ENCODE measurements around the gene ABCC2.

The ABCC2 gene

GRCh38 chr10:99770408-99771045 is 11.9 kb upstream of the ABCC2 start:
- no peak for DNase-seq (ENCODE audit: low read depth in 2 of 2)

DNA sequence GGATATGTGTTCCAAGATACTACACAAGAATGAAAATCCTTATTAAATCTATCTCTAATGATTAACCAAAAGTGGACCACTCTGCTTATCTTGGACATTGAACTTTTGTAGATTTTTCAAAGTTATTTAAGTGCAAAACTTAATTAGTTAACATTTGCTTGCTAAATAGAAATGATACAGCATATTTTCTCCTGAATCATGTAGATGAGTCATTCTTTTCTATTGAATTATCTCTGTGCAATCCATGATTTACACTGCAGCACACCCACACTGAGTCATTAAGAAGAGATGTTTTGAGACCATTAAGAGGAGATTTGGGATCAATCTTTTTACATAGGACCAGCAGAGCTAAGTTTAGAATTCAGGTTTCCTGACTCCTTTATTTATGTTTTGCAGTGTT is 6.6 kb upstream of the ABCC2 start:
- DNase-seq (ENCODE audit: low read depth in 2 of 2): no peak

GRCh38 chr10:99777918-99778714 is 4.3 kb upstream of the ABCC2 start:
- DNase-seq (ENCODE audit: low read depth in 2 of 2): no peak

GRCh38 chr10:99779335-99779734 is 3.1 kb upstream of the ABCC2 start:
- DNase-seq (ENCODE audit: low read depth in 2 of 2): no peak

- no peak for DNase-seq (ENCODE audit: low read depth in 2 of 2)
These were observed 558 bp upstream of the ABCC2 start for GRCh38 chr10:99781734-99782429.

- DNase-seq (ENCODE audit: low read depth in 2 of 2): no peak
These were observed 1.7 kb downstream of the ABCC2 start for GRCh38 chr10:99784016-99784726.

GRCh38 chr10:99784727-99785441 is 2.4 kb downstream of the ABCC2 start:
- DNase-seq (ENCODE audit: low read depth in 2 of 2): no peak

- no peak for DNase-seq (ENCODE audit: low read depth in 2 of 2)
These were observed 3.2 kb downstream of the ABCC2 start for GRCh38 chr10:99785646-99786045.

- DNase-seq (ENCODE audit: low read depth in 2 of 2): no peak
These were observed 4.9 kb downstream of the ABCC2 start for GRCh38 chr10:99787311-99787710.

- DNase-seq (ENCODE audit: low read depth in 2 of 2): no peak
These were observed 5.5 kb downstream of the ABCC2 start for GRCh38 chr10:99787782-99788445.

- no peak for DNase-seq (ENCODE audit: low read depth in 2 of 2)
These were observed 6.3 kb downstream of the ABCC2 start for GRCh38 chr10:99788598-99789256.

DNA sequence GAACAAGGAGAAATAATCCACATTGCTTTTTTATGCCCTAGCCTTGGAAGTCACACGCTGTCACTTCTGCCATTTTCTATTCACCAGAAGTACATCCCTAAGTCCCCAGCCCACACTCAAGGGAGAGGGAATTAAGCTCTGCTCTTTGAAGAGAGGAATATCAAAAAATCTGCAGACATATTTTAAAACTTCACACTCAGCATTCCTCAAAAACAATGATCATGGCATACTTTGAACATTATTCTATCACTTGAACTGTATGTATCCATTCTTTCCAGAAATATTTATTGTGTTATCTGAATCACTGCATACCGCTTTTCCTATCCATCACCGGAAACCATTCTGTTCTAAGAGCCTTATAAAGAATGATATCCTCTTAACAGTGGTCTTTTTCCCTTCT is 9.4 kb downstream of the ABCC2 start:
- no peak for DNase-seq (ENCODE audit: low read depth in 2 of 2)

GRCh38 chr10:99793819-99794218 is 11.4 kb downstream of the ABCC2 start:
- no peak for DNase-seq (ENCODE audit: low read depth in 2 of 2)

DNA sequence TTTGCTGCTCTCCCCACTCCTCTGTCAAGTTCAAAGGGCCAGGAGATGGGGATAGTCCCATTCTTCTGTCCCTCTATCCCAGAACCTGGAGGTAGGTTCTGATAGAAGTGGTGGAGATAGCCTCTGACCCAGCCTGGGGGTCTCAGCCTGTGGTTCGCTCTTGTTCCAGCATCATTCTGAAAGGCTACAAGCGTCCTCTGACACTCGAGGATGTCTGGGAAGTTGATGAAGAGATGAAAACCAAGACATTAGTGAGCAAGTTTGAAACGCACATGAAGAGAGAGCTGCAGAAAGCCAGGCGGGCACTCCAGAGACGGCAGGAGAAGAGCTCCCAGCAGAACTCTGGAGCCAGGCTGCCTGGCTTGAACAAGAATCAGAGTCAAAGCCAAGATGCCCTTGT is 14.5 kb downstream of the ABCC2 start:
- no peak for DNase-seq (ENCODE audit: low read depth in 2 of 2)

GRCh38 chr10:99798031-99798430 is 15.6 kb downstream of the ABCC2 start:
- no peak for DNase-seq (ENCODE audit: low read depth in 2 of 2)

DNA sequence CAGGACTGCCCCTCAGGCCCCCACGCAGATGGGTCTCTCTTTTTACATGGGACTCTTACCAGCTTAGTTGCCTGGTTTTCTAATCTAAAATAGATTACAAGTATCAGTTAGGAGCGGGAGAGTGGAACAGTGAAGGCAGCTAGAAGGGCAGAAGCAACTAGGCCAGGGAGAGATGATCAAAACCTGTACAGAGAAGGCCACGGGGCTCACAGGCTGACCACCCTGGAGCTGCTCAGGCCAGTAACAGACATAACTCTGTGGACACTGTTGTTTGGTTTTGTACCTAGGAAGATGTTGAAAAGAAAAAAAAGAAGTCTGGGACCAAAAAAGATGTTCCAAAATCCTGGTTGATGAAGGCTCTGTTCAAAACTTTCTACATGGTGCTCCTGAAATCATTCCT is 16.5 kb downstream of the ABCC2 start:
- DNase-seq (ENCODE audit: low read depth in 2 of 2): no peak

DNA sequence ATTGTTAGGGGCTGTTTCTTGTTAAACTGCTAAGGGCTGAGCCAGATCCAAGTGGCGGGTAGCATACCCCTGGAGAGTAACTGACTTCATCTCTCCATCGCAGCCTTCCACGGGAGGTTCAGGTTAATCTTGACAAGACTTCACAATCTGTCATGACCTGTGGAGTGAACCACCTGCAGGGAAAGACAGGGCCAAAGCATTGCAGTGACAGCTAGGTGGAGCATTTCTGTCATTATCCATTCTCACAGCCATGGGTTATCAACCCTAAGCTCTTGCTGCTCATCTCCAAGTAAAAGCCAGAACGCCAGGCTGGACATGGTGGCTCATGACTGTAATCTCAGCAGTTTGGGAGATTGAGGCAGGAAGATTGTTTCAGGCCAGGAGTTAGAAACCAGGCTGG is 17.2 kb downstream of the ABCC2 start:
- DNase-seq (ENCODE audit: low read depth in 2 of 2): no peak

DNA sequence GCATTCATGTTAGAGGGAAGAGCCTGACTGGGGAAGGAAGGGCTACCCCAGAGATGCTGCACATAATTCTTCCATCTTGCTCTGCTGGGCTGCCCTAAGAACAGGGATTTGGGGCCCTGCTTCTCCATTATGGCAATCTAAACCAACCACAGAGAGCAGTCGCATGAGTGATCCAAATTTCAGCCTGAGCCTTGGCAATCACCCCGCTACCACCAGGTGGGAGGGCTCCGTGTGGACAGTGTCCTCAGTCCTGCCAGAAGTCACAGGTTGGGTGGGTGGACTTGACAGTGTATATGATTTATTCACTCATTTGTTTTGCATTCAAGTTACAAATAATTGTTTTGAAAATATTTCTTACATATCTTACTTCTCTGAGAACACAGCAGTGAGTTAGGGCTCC is 22.0 kb downstream of the ABCC2 start:
- no peak for DNase-seq (ENCODE audit: low read depth in 2 of 2)

GRCh38 chr10:99805190-99805589 is 22.8 kb downstream of the ABCC2 start:
- DNase-seq (ENCODE audit: low read depth in 2 of 2): no peak

- DNase-seq (ENCODE audit: low read depth in 2 of 2): no peak
These were observed 23.7 kb downstream of the ABCC2 start for GRCh38 chr10:99806091-99806490.

GRCh38 chr10:99807786-99808185 is 25.3 kb downstream of the ABCC2 start:
- DNase-seq (ENCODE audit: low read depth in 2 of 2): no peak
